ENCODE measurements around the gene CLDN20.

- TF ChIP-seq CTCF (IDR thresholded peaks at IDR 0.05): no peak
- TF ChIP-seq ZFX (IDR thresholded peaks at IDR 0.05; ENCODE audit: borderline replicate concordance): no peak
Measured at GRCh38 chr6:155273431-155273830, 9.6 kb downstream of the CLDN20 start.
